GM19463 (cell line): Measurements from ENCODE around the gene PFN3.

Experiments
- ATAC-seq: cut with Tn5 transposase; IDR thresholded peaks from one replicate; pipeline ENCODE4 v1.9.1; 2021; ENCODE audit warnings: mild to moderate bottlenecking, moderate library complexity; ENCODE audit not compliant: unreplicated experiment

The PFN3 gene

GRCh38 chr5:177399997-177400868 is at the start of gene PFN3:
Gene PFN3, minus strand, starts transcription at chr5:177400661. Its CDS starts 85 bp downstream, at chr5:177400576.
- ATAC-seq: no peak

GRCh38 chr5:177449140-177450061 is 48.9 kb upstream of the PFN3 start:
- no peak for ATAC-seq

GRCh38 chr5:177448244-177448950 is 47.9 kb upstream of the PFN3 start:
- no peak for ATAC-seq

GRCh38 chr5:177447611-177448243 is 47.3 kb upstream of the PFN3 start:
- no peak for ATAC-seq

GRCh38 chr5:177447066-177447610 is 46.7 kb upstream of the PFN3 start:
- ATAC-seq: peak; percentile 37

GRCh38 chr5:177446200-177447065 is 46.0 kb upstream of the PFN3 start, which contains the start of gene PRR7:
Gene PRR7, plus strand, starts transcription at chr5:177446814. Its CDS starts 8,254 bp downstream, at chr5:177455068.
- ATAC-seq: peak; percentile 58

GRCh38 chr5:177445917-177446199 is 45.4 kb upstream of the PFN3 start:
- ATAC-seq: no peak

- no peak for ATAC-seq
Observed at GRCh38 chr5:177445052-177445916, 44.8 kb upstream of the PFN3 start.

GRCh38 chr5:177444106-177445051 is 43.9 kb upstream of the PFN3 start:
- no peak for ATAC-seq

GRCh38 chr5:177443144-177443983 is 42.9 kb upstream of the PFN3 start:
- no peak for ATAC-seq

GRCh38 chr5:177442066-177442826 is 41.8 kb upstream of the PFN3 start:
- no peak for ATAC-seq

- no peak for ATAC-seq
Observed at GRCh38 chr5:177440990-177441780, 40.7 kb upstream of the PFN3 start.

- ATAC-seq: no peak
Observed at GRCh38 chr5:177440211-177440989, 39.9 kb upstream of the PFN3 start.

GRCh38 chr5:177439518-177440053 is 39.1 kb upstream of the PFN3 start:
- ATAC-seq: no peak
